DOHH2 (cell line): ENCODE data around the gene SHE.

Source experiments
- H3F3A ChIP-seq: fragments of 200-600 bp; sonication (generic), shearing (Covaris generic); 2 replicates; pipeline ENCODE4 v1.6.0; 2016; ENCODE audit warnings: antibody characterized with exemption, mild to moderate bottlenecking; ENCODE audit not compliant: control insufficient read depth, insufficient read depth
- H3K27ac ChIP-seq: fragments of 200-600 bp; sonication (generic); 2 replicates; pipeline ENCODE4 v1.5.1; 2014; ENCODE audit warnings: low read depth, mild to moderate bottlenecking, low read length, moderate library complexity
- H3K27me3 ChIP-seq: fragments of 200-600 bp; sonication (generic); 2 replicates; pipeline ENCODE4 v1.6.1; 2014; ENCODE audit warnings: mild to moderate bottlenecking, low read length, mixed read lengths; ENCODE audit not compliant: control insufficient read depth
- H3K36me3 ChIP-seq: fragments of 200-600 bp; sonication (generic); 2 replicates; pipeline ENCODE4 v1.6.1; 2014; ENCODE audit warnings: mild to moderate bottlenecking, low read length, moderate library complexity, mixed read lengths; ENCODE audit not compliant: control insufficient read depth
- H3K4me1 ChIP-seq: fragments of 200-600 bp; sonication (generic); 2 replicates; pipeline ENCODE4 v1.6.1; 2014; ENCODE audit warnings: mild to moderate bottlenecking, low read length, mixed read lengths; ENCODE audit not compliant: control insufficient read depth
- H3K4me2 ChIP-seq: fragments of 200-600 bp; sonication (generic); 2 replicates; pipeline ENCODE4 v1.6.0; 2014; ENCODE audit warnings: mild to moderate bottlenecking, low read length, moderate library complexity
- H3K4me3 ChIP-seq: fragments of 200-600 bp; sonication (generic); 2 replicates; pipeline ENCODE4 v1.5.1; 2014; ENCODE audit warnings: mild to moderate bottlenecking, low read length, mixed read lengths
- H3K79me2 ChIP-seq: fragments of 200-600 bp; sonication (generic); 2 replicates; pipeline ENCODE4 v1.6.1; 2014; ENCODE audit warnings: mild to moderate bottlenecking, low read length, mixed read lengths; ENCODE audit not compliant: control insufficient read depth
- H3K9me2 ChIP-seq: fragments of 200-600 bp; sonication (generic); replicated peaks from 2 replicates; pipeline ENCODE4 v1.6.1; 2014; ENCODE audit warnings: mild to moderate bottlenecking, low read length, mixed read lengths; ENCODE audit not compliant: control insufficient read depth
- H3K9me3 ChIP-seq: fragments of 200-600 bp; sonication (generic); 2 replicates; pipeline ENCODE4 v1.6.1; 2014; ENCODE audit warnings: antibody characterized with exemption, low read length, mixed read lengths; ENCODE audit not compliant: control insufficient read depth, insufficient read depth
- H4K20me1 ChIP-seq: fragments of 200-600 bp; sonication (generic); 2 replicates; pipeline ENCODE4 v1.6.0; 2014; ENCODE audit warnings: low read depth, mild to moderate bottlenecking, antibody characterized with exemption, low read length, moderate library complexity; ENCODE audit not compliant: control insufficient read depth, insufficient read depth
- CTCF ChIP-seq: fragments of 200-600 bp; sonication (generic); IDR thresholded peaks from one replicate; pipeline ENCODE4 v1.5.1; 2014; ENCODE audit warnings: antibody characterized with exemption, mild to moderate bottlenecking, low read depth, low read length; ENCODE audit not compliant: poor library complexity, severe bottlenecking
- EZH2phosphoT487 ChIP-seq: fragments of 200-600 bp; sonication (generic); IDR thresholded peaks from 2 replicates; pipeline ENCODE4 v1.6.1; 2017; ENCODE audit warnings: borderline replicate concordance, mild to moderate bottlenecking, antibody characterized with exemption, low read length, moderate library complexity, mixed read lengths

Gene SHE

GRCh38 chr1:154476791-154477190, 25.4 kb downstream of the SHE start:
- Histone ChIP-seq H3K36me3 (no peaks in the 10 kb centered on the region), H3K27ac (no peak overlapping the region), H3K79me2 (no peaks in the 10 kb centered on the region), H3K9me3 (no peaks in the 10 kb centered on the region), H3K4me2 (no peak overlapping the region), H3K4me3 (no peak overlapping the region), H3K9me2 (no peaks in the 10 kb centered on the region), H3K27me3 (no peaks in the 10 kb centered on the region), H3F3A (peaks cover 8% of the 10 kb centered on the region; the same call in 1 of the 2 replicates), H4K20me1 (no peaks in the 10 kb centered on the region), H3K4me1 (peaks cover 15% of the 10 kb centered on the region)
- TF ChIP-seq CTCF (no peak), EZH2phosphoT487 (no peak)

DNA sequence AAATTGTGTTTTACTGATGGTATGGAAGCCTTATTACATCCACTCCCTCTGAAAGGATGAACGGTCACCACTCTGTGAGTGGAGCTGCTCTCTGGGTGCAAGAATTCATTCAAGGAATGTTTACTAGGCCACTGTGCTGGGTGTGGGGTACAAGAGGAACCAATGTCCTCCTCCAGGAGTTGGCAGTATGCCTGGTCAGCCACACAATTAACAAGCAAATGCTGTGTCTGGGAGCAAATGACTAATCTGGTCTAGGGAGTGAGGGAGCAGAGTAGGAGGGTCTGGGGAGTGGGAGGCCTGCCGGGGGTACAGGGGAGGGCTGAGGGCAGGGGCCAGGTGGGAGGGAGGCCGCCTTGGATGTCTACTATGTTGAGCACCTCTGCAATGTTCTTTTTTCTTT, 27.4 kb downstream of the SHE start:
- Histone ChIP-seq H3F3A (no peaks in the 10 kb centered on the region), H3K27me3 (no peaks in the 10 kb centered on the region), H4K20me1 (no peaks in the 10 kb centered on the region), H3K9me3 (no peaks in the 10 kb centered on the region), H3K4me3 (no peak overlapping the region), H3K79me2 (no peaks in the 10 kb centered on the region), H3K4me2 (no peak overlapping the region), H3K9me2 (no peaks in the 10 kb centered on the region), H3K4me1 (peaks cover 15% of the 10 kb centered on the region), H3K36me3 (no peaks in the 10 kb centered on the region), H3K27ac (no peak overlapping the region)
- TF ChIP-seq CTCF = no peak
- TF ChIP-seq EZH2phosphoT487 = no peak

DNA sequence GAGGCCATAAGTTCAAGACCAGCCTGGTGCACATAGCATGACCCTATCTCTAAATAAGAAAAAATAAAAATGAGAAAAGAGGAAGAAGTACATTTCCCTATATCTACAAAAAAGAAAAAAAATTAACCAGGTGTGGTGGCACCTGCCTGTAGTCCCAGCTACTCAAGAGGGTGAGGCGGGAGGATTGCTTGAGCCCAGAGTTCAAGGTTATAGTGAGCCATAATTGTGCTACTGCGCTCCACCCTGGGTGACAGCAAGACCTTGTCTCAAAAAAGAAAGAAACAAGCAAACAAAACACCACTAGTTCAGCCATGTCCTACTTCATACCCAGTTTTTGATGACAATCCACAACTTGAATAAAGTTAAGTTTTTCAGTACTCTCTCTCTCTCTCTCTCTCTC, 30.9 kb downstream of the SHE start:
- TF ChIP-seq CTCF = no peak
- Histone ChIP-seq H3K79me2 (no peaks in the 10 kb centered on the region), H3K27me3 (peaks cover 13% of the 10 kb centered on the region), H3K27ac (no peak overlapping the region), H3K4me1 (no peaks in the 10 kb centered on the region), H3F3A (no peaks in the 10 kb centered on the region), H3K9me2 (no peaks in the 10 kb centered on the region), H3K4me3 (no peak overlapping the region), H3K4me2 (no peak overlapping the region), H3K9me3 (no peaks in the 10 kb centered on the region), H3K36me3 (no peaks in the 10 kb centered on the region), H4K20me1 (no peaks in the 10 kb centered on the region)
